ENCODE measurements around the gene AGPAT2.

- TF ChIP-seq CTCF (IDR thresholded peaks at IDR 0.05) (no peak), EZH2 (IDR thresholded peaks at IDR 0.05; ENCODE audit: borderline replicate concordance, insufficient read depth, low read depth, low read length, poor library complexity, severe bottlenecking) (no peak)
Measured at GRCh38 chr9:136723989-136724388, 36.7 kb upstream of the AGPAT2 start.

Measured in B cell (primary cell).